ENCODE results near the gene SIRPA. TPM values are rescaled to one million over a fixed set of nuclear protein-coding genes. Genes with fewer than 3 reads are reported as not detected.

Gene SIRPA
- total RNA-seq, 1 experiment from 2014 or later: 8.9 TPM

DNA sequence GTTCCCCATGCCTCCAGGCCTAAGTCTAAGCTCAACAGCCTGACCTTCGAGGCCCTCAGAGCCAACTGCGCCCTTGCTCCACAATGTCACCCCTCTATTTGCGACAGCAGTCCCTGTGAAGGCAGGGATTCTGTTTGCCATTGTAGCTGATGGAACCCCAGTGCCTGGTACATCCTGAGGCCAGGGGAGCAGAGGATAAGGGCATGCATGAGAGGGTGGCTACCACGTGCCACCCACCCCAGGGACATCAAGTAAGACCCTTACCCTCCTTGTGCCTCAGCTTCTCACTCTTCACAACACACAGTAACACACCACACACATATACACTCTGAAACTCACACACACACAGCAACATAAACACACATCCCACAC is 20.0 kb upstream of the SIRPA start (continued):
- TF ChIP-seq PRDM15 (CRISPR knock-in tag; IDR thresholded peaks at IDR 0.05) (no peak), CTCF (IDR thresholded peaks at IDR 0.05) (no peak), GRHL2 (CRISPR knock-in tag; IDR thresholded peaks at IDR 0.05; ENCODE audit: insufficient replicate concordance, severe bottlenecking) (no peak), ETV6 (CRISPR knock-in tag; IDR thresholded peaks at IDR 0.05) (no peak), ZNF416 (CRISPR knock-in tag; IDR thresholded peaks at IDR 0.05) (no peak)

GRCh38 chr20:1875762-1876161 is 19.4 kb upstream of the SIRPA start:
- DNase-seq (ENCODE audit: low spot score) (no peak), ATAC-seq (no peak)
- POLR2A ChIA-PET: no interaction called here
- H3K9me3 Mint-ChIP-seq: peaks cover 5% of the 10 kb centered on the region
- CTCF ChIA-PET: interaction anchor here (1.1 to 1.7 kb wide), 2 partner anchors 64 to 73 kb away, joined by 3 to 6 read pairs; no protein-coding TSS in a partner anchor
- H3K27me3 Mint-ChIP-seq (ENCODE audit: low read depth): peaks cover 5% of the 10 kb centered on the region; the same call in 1 of the 2 replicates
- no peak overlapping the region for H3K27ac Mint-ChIP-seq
- peaks cover 13% of the 10 kb centered on the region for H3K4me1 Mint-ChIP-seq
- no peaks in the 10 kb centered on the region for H3K36me3 Mint-ChIP-seq
- H3K4me3 Mint-ChIP-seq: no peak overlapping the region
- TF ChIP-seq, protein P1, sequence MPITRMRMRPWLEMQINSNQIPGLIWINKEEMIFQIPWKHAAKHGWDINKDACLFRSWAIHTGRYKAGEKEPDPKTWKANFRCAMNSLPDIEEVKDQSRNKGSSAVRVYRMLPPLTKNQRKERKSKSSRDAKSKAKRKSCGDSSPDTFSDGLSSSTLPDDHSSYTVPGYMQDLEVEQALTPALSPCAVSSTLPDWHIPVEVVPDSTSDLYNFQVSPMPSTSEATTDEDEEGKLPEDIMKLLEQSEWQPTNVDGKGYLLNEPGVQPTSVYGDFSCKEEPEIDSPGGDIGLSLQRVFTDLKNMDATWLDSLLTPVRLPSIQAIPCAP (CRISPR knock-in tag; IDR thresholded peaks at IDR 0.05): no peak
- TF ChIP-seq ZNF671 (CRISPR knock-in tag; IDR thresholded peaks at IDR 0.05) (no peak), ZNF532 (CRISPR knock-in tag; IDR thresholded peaks at IDR 0.05; ENCODE audit: borderline replicate concordance) (no peak), IRF2 (CRISPR knock-in tag; IDR thresholded peaks at IDR 0.05; ENCODE audit: borderline replicate concordance, low read depth) (no peak), ZNF512 (CRISPR knock-in tag; IDR thresholded peaks at IDR 0.05; ENCODE audit: borderline replicate concordance) (no peak), CBFB (CRISPR knock-in tag; IDR thresholded peaks at IDR 0.05; ENCODE audit: low read depth) (no peak), ATF2 (CRISPR knock-in tag; IDR thresholded peaks at IDR 0.05; ENCODE audit: borderline replicate concordance, low read depth) (no peak), PRRX2 (CRISPR knock-in tag; IDR thresholded peaks at IDR 0.05) (no peak)
- TF ChIP-seq, protein P2, sequence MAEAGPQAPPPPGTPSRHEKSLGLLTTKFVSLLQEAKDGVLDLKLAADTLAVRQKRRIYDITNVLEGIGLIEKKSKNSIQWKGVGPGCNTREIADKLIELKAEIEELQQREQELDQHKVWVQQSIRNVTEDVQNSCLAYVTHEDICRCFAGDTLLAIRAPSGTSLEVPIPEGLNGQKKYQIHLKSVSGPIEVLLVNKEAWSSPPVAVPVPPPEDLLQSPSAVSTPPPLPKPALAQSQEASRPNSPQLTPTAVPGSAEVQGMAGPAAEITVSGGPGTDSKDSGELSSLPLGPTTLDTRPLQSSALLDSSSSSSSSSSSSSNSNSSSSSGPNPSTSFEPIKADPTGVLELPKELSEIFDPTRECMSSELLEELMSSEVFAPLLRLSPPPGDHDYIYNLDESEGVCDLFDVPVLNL (CRISPR knock-in tag; IDR thresholded peaks at IDR 0.05; ENCODE audit: borderline replicate concordance, low read depth): no peak
- TF ChIP-seq, protein P3, sequence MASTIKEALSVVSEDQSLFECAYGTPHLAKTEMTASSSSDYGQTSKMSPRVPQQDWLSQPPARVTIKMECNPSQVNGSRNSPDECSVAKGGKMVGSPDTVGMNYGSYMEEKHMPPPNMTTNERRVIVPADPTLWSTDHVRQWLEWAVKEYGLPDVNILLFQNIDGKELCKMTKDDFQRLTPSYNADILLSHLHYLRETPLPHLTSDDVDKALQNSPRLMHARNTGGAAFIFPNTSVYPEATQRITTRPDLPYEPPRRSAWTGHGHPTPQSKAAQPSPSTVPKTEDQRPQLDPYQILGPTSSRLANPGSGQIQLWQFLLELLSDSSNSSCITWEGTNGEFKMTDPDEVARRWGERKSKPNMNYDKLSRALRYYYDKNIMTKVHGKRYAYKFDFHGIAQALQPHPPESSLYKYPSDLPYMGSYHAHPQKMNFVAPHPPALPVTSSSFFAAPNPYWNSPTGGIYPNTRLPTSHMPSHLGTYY (CRISPR knock-in tag; IDR thresholded peaks at IDR 0.05): no peak
